HepG2 (cell line): ENCODE measurements around the gene SFI1. TPM values are rescaled to one million over a fixed set of nuclear protein-coding genes. Genes with fewer than 3 reads are reported as not detected.
A peak's percentile ranks its signal among the peaks of the same experiment; 100 is the strongest.

Experiments used
- ATAD3A ChIP-seq: sonication (generic); formaldehyde crosslinking; IDR thresholded peaks from 2 replicates; pipeline ENCODE4 v1.4.0; 2020; ENCODE audit warnings: missing genetic modification reagents
- ATF1 ChIP-seq: IDR thresholded peaks from 2 replicates; pipeline ENCODE4 v1.6.1; 2016; ENCODE audit warnings: mild to moderate bottlenecking, control low read depth
- CAMTA2 ChIP-seq: sonication (generic); formaldehyde crosslinking; IDR thresholded peaks from 2 replicates; pipeline ENCODE4 v1.4.0; 2020; ENCODE audit warnings: mild to moderate bottlenecking, missing genetic modification reagents, borderline replicate concordance
- ESRRA ChIP-seq: sonication (generic); formaldehyde crosslinking; IDR thresholded peaks from 2 replicates; pipeline ENCODE4 v1.5.1; 2020; ENCODE audit warnings: mild to moderate bottlenecking, low read depth, missing genetic modification reagents
- FOSL2 ChIP-seq: sonication (generic); formaldehyde crosslinking; IDR thresholded peaks from 2 replicates; pipeline ENCODE4 v1.4.0; 2020; ENCODE audit warnings: missing genetic modification reagents
- HMG20B ChIP-seq: conservative IDR thresholded peaks from 2 replicates; pipeline ENCODE4 v1.6.1; 2016; ENCODE audit warnings: missing genetic modification reagents, missing compliant biosample characterization
- IRF2 ChIP-seq: IDR thresholded peaks from 2 replicates; pipeline ENCODE4 v1.6.1; 2018; ENCODE audit warnings: missing genetic modification reagents, missing compliant biosample characterization
- JARID2 ChIP-seq: sonication (generic); formaldehyde crosslinking; IDR thresholded peaks from 2 replicates; pipeline ENCODE4 v1.8.1; 2023; ENCODE audit warnings: missing genetic modification reagents, inconsistent platforms; ENCODE audit not compliant: insufficient replicate concordance
- NR2F1 ChIP-seq, 2 experiments: fragments of 450-650 bp in 1 of 2; formaldehyde crosslinking in 1 of 2; IDR thresholded peaks; 2 replicates each; pipeline versions ENCODE4 v1.5.0 to v1.6.1; 2016 to 2020; ENCODE audit warnings: mild to moderate bottlenecking in 1 of 2, missing compliant biosample characterization in 1 of 2, missing genetic modification reagents in 1 of 2, moderate library complexity in 1 of 2
- RCOR2 ChIP-seq: IDR thresholded peaks from 2 replicates; pipeline ENCODE4 v1.6.1; 2016; ENCODE audit warnings: missing biosample characterization, missing genetic modification reagents
- REL ChIP-seq: sonication (generic); formaldehyde crosslinking; conservative IDR thresholded peaks from 2 replicates; pipeline ENCODE4 v1.8.0; 2022; ENCODE audit warnings: mild to moderate bottlenecking, missing genetic modification reagents, moderate library complexity
- SALL2 ChIP-seq: sonication (generic); formaldehyde crosslinking; IDR thresholded peaks from 2 replicates; pipeline ENCODE4 v1.8.1; 2023; ENCODE audit warnings: mild to moderate bottlenecking, missing genetic modification reagents, inconsistent platforms
- TBX3 ChIP-seq: fragments of 450-650 bp; IDR thresholded peaks from 2 replicates; pipeline ENCODE4 v1.6.1; 2017; ENCODE audit warnings: antibody characterized with exemption, mild to moderate bottlenecking, inconsistent platforms, borderline replicate concordance
- TOE1 ChIP-seq: sonication (generic); formaldehyde crosslinking; IDR thresholded peaks from 2 replicates; pipeline ENCODE4 v1.4.0; 2020; ENCODE audit warnings: mild to moderate bottlenecking, missing genetic modification reagents
- ZNF230 ChIP-seq: sonication (generic); formaldehyde crosslinking; IDR thresholded peaks from 2 replicates; pipeline ENCODE4 v1.4.0; 2020; ENCODE audit warnings: mild to moderate bottlenecking, missing genetic modification reagents
- ZNF326 ChIP-seq: sonication (generic); formaldehyde crosslinking; IDR thresholded peaks from 2 replicates; pipeline ENCODE4 v1.4.0; 2020; ENCODE audit warnings: missing genetic modification reagents, borderline replicate concordance
- ZNF44 ChIP-seq: sonication (generic); formaldehyde crosslinking; IDR thresholded peaks from 2 replicates; pipeline ENCODE4 v1.5.1; 2020; ENCODE audit warnings: mild to moderate bottlenecking, missing genetic modification reagents
- ZNF776 ChIP-seq: sonication (generic); formaldehyde crosslinking; IDR thresholded peaks from 2 replicates; pipeline ENCODE4 v1.4.0; 2020; ENCODE audit warnings: mild to moderate bottlenecking, missing genetic modification reagents
- ZNF816 ChIP-seq: sonication (generic); formaldehyde crosslinking; IDR thresholded peaks from 2 replicates; pipeline ENCODE4 v1.8.0; 2022; ENCODE audit warnings: missing genetic modification reagents, mild to moderate bottlenecking, borderline replicate concordance
- polyA plus RNA-seq, 8 experiments: library from polyadenylated mRNA; depleted of rRNA in 3 of 8; stranded (reverse) in 7 of 8; unstranded in 1 of 8; fragments of >200 nt; fragmentation: Illumina TruSeq in 4 of 8; extraction: Trizol in 4 of 8; gene quantifications; 2 replicates each; pipeline versions ENCODE4 v1.2.1 to v1.2.3, GENCODE V29; 2011 to 2016; ENCODE audit warnings: low read depth in 4 of 8, missing spikeins in 1 of 8, mixed read lengths in 1 of 8; ENCODE audit not compliant: insufficient read depth in 1 of 8
- total RNA-seq, 5 experiments: library from RNA; depleted of rRNA; stranded (reverse); fragments of >200 nt; fragmentation: Illumina TruSeq; extraction: Trizol; gene quantifications; 2 replicates each; pipeline ENCODE4 v1.2.3, GENCODE V29; 2016; ENCODE audit warnings: low read depth in 1 of 5
- TF ChIP-seq, protein P1 (sequence below), 2 experiments: sonication (generic) in 1 of 2; formaldehyde crosslinking in 1 of 2; IDR thresholded peaks; 2 replicates each; pipeline versions ENCODE4 v1.4.0 to v1.6.1; 2018 to 2020; ENCODE audit warnings: missing genetic modification reagents in 2 of 2, borderline replicate concordance in 1 of 2, low read depth in 1 of 2, mild to moderate bottlenecking in 1 of 2, missing biosample characterization in 1 of 2
- TF ChIP-seq, protein P2 (sequence below): sonication (generic); formaldehyde crosslinking; IDR thresholded peaks from 2 replicates; pipeline ENCODE4 v1.4.0; 2020; ENCODE audit warnings: missing genetic modification reagents, low read depth, mild to moderate bottlenecking, borderline replicate concordance
- TF ChIP-seq, protein P3 (sequence below): sonication (generic); formaldehyde crosslinking; IDR thresholded peaks from 2 replicates; pipeline ENCODE4 v1.5.1; 2020; ENCODE audit warnings: missing genetic modification reagents, mild to moderate bottlenecking, borderline replicate concordance
- TF ChIP-seq, protein P4 (sequence below): IDR thresholded peaks from 2 replicates; pipeline ENCODE4 v1.6.1; 2016; ENCODE audit warnings: control low read depth

SFI1 gene
- total and polyA plus RNA-seq, 2 of the 13 experiments (the other 11 are each of a cell fraction or from before 2014, with no cell fraction given): 20.5 to 40.1 TPM

DNA sequence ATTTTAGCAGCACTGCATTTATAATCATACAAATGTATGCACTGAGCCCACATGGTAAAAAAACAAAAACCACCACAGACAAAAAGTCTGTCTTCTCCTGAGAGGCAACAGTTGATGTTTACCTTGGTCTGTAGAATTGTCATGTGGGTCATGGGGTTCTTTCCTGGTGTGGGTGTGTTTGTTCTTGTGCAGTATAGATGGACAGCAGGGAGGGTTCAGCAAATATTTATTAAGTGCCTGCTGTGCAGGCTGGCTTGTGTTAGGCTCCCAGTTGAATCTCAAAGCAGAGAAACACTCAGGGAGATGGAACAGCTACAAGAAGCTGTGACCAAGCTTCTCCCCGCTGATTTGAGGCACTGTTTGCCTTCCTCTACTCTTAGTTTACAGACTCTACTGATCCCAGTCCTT is 83.5 kb downstream of the SFI1 start (continued):
- TF ChIP-seq, protein P1, sequence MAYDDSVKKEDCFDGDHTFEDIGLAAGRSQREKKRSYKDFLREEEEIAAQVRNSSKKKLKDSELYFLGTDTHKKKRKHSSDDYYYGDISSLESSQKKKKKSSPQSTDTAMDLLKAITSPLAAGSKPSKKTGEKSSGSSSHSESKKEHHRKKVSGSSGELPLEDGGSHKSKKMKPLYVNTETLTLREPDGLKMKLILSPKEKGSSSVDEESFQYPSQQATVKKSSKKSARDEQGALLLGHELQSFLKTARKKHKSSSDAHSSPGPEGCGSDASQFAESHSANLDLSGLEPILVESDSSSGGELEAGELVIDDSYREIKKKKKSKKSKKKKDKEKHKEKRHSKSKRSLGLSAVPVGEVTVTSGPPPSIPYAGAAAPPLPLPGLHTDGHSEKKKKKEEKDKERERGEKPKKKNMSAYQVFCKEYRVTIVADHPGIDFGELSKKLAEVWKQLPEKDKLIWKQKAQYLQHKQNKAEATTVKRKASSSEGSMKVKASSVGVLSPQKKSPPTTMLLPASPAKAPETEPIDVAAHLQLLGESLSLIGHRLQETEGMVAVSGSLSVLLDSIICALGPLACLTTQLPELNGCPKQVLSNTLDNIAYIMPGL (CRISPR knock-in tag; IDR thresholded peaks at IDR 0.05; ENCODE audit: borderline replicate concordance in 1 of 2, low read depth in 1 of 2): peak in 1 of 2 experiments; percentile 28; a peak in 1 of 4 replicates
- TF ChIP-seq ZNF44 (CRISPR knock-in tag): no peak
- peak; percentile 87 for TF ChIP-seq RCOR2 (CRISPR knock-in tag)
- TF ChIP-seq FOSL2: peak; percentile 79
- TF ChIP-seq, protein P2, sequence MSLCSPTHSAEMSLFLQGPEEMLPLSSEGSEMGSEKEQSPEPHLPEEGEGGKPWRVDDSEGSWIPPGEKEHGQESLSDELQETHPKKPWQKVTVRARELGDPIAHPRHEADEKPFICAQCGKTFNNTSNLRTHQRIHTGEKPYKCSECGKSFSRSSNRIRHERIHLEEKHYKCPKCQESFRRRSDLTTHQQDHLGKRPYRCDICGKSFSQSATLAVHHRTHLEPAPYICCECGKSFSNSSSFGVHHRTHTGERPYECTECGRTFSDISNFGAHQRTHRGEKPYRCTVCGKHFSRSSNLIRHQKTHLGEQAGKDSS: peak; percentile 50; the same call in 1 of the 2 replicates
- TF ChIP-seq ZNF816 (CRISPR knock-in tag): 0 out of 2 replicates have a peak, but pooled peaks have one; percentile 59
- peak; percentile 70; the same call in 1 of the 2 replicates for TF ChIP-seq TBX3
- no peak for TF ChIP-seq TOE1 (CRISPR knock-in tag)
- no peak for TF ChIP-seq ATAD3A (CRISPR knock-in tag)
- 0 out of 2 replicates have a peak, but pooled peaks have one; percentile 35 for TF ChIP-seq ATF1 (CRISPR knock-in tag)
- no peak; the same call in 1 of the 2 replicates for TF ChIP-seq ZNF230 (CRISPR knock-in tag)
- TF ChIP-seq REL (CRISPR knock-in tag): no peak
- TF ChIP-seq, protein P3, sequence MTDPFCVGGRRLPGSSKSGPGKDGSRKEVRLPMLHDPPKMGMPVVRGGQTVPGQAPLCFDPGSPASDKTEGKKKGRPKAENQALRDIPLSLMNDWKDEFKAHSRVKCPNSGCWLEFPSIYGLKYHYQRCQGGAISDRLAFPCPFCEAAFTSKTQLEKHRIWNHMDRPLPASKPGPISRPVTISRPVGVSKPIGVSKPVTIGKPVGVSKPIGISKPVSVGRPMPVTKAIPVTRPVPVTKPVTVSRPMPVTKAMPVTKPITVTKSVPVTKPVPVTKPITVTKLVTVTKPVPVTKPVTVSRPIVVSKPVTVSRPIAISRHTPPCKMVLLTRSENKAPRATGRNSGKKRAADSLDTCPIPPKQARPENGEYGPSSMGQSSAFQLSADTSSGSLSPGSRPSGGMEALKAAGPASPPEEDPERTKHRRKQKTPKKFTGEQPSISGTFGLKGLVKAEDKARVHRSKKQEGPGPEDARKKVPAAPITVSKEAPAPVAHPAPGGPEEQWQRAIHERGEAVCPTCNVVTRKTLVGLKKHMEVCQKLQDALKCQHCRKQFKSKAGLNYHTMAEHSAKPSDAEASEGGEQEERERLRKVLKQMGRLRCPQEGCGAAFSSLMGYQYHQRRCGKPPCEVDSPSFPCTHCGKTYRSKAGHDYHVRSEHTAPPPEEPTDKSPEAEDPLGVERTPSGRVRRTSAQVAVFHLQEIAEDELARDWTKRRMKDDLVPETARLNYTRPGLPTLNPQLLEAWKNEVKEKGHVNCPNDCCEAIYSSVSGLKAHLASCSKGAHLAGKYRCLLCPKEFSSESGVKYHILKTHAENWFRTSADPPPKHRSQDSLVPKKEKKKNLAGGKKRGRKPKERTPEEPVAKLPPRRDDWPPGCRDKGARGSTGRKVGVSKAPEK (CRISPR knock-in tag): no peak
- no peak for TF ChIP-seq ESRRA (CRISPR knock-in tag)
- TF ChIP-seq JARID2 (CRISPR knock-in tag): no peak
- TF ChIP-seq NR2F1 (CRISPR knock-in tag; IDR thresholded peaks at IDR 0.05): peak; percentile 28 to 66; a peak in 3 of 4 replicates
- no peak for TF ChIP-seq ZNF776 (CRISPR knock-in tag)
- peak; percentile 37; the same call in 1 of the 2 replicates for TF ChIP-seq HMG20B (CRISPR knock-in tag)
- peak; percentile 64; the same call in 1 of the 2 replicates for TF ChIP-seq IRF2 (CRISPR knock-in tag)
- TF ChIP-seq, protein P4, sequence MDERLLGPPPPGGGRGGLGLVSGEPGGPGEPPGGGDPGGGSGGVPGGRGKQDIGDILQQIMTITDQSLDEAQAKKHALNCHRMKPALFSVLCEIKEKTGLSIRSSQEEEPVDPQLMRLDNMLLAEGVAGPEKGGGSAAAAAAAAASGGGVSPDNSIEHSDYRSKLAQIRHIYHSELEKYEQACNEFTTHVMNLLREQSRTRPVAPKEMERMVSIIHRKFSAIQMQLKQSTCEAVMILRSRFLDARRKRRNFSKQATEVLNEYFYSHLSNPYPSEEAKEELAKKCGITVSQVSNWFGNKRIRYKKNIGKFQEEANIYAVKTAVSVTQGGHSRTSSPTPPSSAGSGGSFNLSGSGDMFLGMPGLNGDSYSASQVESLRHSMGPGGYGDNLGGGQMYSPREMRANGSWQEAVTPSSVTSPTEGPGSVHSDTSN: peak; percentile 50; the same call in 1 of the 2 replicates
- TF ChIP-seq SALL2 (CRISPR knock-in tag): no peak
- no peak for TF ChIP-seq ZNF326 (CRISPR knock-in tag)
- TF ChIP-seq CAMTA2 (CRISPR knock-in tag): no peak
